ENCODE data around the gene ASPSCR1.

ASPSCR1 gene

DNA sequence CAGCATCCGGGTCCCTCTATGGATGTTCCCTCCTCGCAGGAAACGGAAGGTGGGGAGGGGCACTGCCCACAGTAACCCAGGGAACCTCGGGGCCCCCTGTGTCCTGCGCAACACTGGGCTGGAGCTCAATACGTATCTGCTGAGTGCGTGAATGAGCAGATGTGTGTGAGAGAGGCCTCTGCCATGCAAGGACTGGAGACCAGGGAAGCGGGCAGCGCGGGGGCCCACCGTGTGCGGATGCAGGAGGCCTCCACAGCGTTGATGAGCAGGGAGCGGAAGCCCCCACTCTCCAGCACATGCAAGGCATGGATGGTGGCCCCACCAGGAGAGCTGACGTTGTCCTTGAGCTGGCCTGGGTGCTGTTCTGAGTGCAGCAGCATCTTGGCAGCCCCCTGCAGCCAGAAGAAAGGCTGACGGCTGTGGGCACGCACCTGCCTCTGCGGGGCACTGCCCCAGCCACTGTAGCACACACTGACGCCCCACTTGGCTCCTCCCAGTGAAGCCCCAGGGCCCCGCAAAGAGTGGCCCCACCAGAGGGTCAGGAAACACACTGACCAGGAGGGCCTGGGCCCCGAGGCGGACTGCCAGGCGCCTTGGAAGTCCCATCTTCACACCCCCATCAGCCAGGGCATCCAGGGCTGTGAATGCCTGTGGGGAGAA is 43.2 kb upstream of the ASPSCR1 start:
- Histone ChIP-seq H3K27me3 (ENCODE audit: control insufficient read depth, insufficient read depth, low read length) (peaks cover 5% of the 10 kb centered on the region), H3K9ac (ENCODE audit: low read length) (no peak overlapping the region), H3K36me3 (ENCODE audit: control insufficient read depth, insufficient read depth, low read length) (no peaks in the 10 kb centered on the region), H3K4me1 (ENCODE audit: control insufficient read depth, insufficient read depth, low read length) (peaks cover 4% of the 10 kb centered on the region), H3K27ac (ENCODE audit: low read depth, low read length) (no peak overlapping the region), H3K4me3 (ENCODE audit: low read length) (no peak overlapping the region)

DNA sequence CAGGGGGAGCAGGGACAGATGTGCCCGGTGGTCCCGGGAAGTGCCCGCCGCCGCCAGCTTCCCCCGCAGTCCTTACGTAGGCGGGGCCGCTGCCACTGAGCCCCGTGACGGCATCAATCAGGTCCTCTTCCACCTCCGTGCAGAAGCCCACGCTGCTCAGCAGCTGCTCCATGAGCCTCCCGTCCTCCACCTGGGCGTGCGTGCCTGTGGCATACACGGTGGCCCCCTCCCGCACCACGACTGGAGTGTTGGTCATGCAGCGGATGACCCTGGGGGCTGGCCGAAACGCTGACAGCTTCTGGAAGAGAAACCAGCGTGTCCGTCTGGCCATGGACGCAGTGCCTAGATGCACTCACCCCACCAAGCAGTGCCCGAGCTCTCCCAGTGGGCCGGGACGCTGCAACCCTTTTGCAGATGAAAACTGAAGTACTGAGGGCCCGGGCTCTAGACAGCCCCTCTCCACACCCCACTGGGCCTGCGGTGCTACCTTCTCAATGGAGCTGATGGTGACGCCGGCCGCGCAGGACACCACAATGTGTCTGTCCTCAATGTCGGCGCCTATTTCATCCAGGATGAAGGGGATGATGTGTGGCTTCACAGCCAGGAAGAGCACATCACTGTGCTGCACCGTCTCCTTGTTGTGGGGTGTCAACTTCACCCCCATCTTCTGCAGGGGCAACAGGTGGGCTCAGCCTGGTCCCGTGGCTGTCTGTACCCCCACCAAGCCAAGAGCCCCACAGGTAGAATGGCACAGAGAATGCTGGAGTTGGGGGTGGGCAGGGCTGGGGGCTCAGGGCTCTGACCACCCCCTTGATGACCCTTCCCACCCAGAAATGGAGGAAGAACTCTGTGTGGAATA is 42.4 kb upstream of the ASPSCR1 start:
- H3K36me3 ChIP-seq (ENCODE audit: control insufficient read depth, insufficient read depth, low read length): no peaks in the 10 kb centered on the region
- H3K4me1 ChIP-seq (ENCODE audit: control insufficient read depth, insufficient read depth, low read length): peaks cover 4% of the 10 kb centered on the region
- H3K4me3 ChIP-seq (ENCODE audit: low read length): no peak overlapping the region
- peaks cover 5% of the 10 kb centered on the region for H3K27me3 ChIP-seq (ENCODE audit: control insufficient read depth, insufficient read depth, low read length)
- no peak overlapping the region for H3K9ac ChIP-seq (ENCODE audit: low read length)
- no peak overlapping the region for H3K27ac ChIP-seq (ENCODE audit: low read depth, low read length)

GRCh38 chr17:81935709-81936084 is 41.7 kb upstream of the ASPSCR1 start:
- Histone ChIP-seq H3K36me3 (ENCODE audit: control insufficient read depth, insufficient read depth, low read length) (no peaks in the 10 kb centered on the region), H3K27ac (ENCODE audit: low read depth, low read length) (no peak overlapping the region), H3K4me3 (ENCODE audit: low read length) (no peak overlapping the region), H3K27me3 (ENCODE audit: control insufficient read depth, insufficient read depth, low read length) (peaks cover 5% of the 10 kb centered on the region), H3K4me1 (ENCODE audit: control insufficient read depth, insufficient read depth, low read length) (peaks cover 4% of the 10 kb centered on the region), H3K9ac (ENCODE audit: low read length) (no peak overlapping the region)

DNA sequence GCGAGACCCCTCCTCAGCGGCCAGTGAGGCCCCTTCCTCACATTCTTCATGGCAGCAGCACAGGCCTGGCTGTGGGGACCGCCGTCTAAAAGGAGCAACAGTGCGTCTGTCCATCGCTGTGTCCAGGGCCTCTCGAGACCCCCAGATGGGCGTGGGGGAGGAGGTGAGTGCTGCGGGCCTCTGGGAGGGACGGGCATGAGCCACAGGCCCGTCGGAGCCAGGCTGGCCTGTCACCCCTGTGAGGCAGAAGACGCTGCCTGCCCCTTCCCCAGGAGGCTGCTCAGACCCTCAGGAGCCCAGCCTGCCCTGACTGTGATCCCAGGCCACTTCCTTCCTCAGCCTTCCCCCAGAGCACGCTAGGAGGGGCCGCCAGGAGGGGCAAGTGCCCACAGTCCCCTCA is 38.2 kb upstream of the ASPSCR1 start:
- Histone ChIP-seq H3K9ac (ENCODE audit: low read length) (no peak overlapping the region), H3K27me3 (ENCODE audit: control insufficient read depth, insufficient read depth, low read length) (no peaks in the 10 kb centered on the region), H3K36me3 (ENCODE audit: control insufficient read depth, insufficient read depth, low read length) (no peaks in the 10 kb centered on the region), H3K4me1 (ENCODE audit: control insufficient read depth, insufficient read depth, low read length) (peaks cover 4% of the 10 kb centered on the region), H3K4me3 (ENCODE audit: low read length) (no peak overlapping the region), H3K27ac (ENCODE audit: low read depth, low read length) (no peak overlapping the region)

DNA sequence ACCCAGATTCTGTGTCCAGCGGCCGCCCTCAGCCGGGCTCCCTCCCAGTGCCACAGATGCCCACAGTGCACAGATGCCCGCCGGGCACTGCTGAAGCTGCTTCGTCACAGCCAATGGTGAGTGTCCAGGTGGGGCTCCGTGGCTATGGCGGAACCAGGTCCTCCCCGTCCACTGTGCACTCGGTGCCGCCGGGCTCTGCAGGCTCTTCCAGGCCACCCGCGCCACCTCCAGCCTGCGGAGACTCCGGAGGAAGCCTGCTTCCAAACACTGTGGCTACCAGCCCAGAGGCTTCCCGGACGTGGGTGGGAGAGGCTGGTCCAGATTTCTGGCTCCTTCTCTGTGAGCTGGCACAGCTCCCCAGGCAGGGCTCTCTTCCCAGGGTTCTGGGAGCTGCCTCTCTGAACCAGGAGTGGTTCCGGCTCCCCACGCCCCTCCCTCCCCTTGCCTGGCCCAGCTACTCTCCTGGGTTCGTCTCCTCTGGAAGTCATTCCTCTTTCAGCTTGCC is 37.5 kb upstream of the ASPSCR1 start:
- Histone ChIP-seq H3K4me3 (ENCODE audit: low read length) (no peak overlapping the region), H3K36me3 (ENCODE audit: control insufficient read depth, insufficient read depth, low read length) (no peaks in the 10 kb centered on the region), H3K27ac (ENCODE audit: low read depth, low read length) (no peak overlapping the region), H3K27me3 (ENCODE audit: control insufficient read depth, insufficient read depth, low read length) (no peaks in the 10 kb centered on the region), H3K9ac (ENCODE audit: low read length) (no peak overlapping the region), H3K4me1 (ENCODE audit: control insufficient read depth, insufficient read depth, low read length) (peaks cover 4% of the 10 kb centered on the region)

- H3K27me3 ChIP-seq (ENCODE audit: control insufficient read depth, insufficient read depth, low read length): no peaks in the 10 kb centered on the region
- peaks cover 4% of the 10 kb centered on the region for H3K4me1 ChIP-seq (ENCODE audit: control insufficient read depth, insufficient read depth, low read length)
- no peak overlapping the region for H3K4me3 ChIP-seq (ENCODE audit: low read length)
- H3K9ac ChIP-seq (ENCODE audit: low read length): no peak overlapping the region
- no peaks in the 10 kb centered on the region for H3K36me3 ChIP-seq (ENCODE audit: control insufficient read depth, insufficient read depth, low read length)
- H3K27ac ChIP-seq (ENCODE audit: low read depth, low read length): no peak overlapping the region
These were observed 36.6 kb upstream of the ASPSCR1 start for GRCh38 chr17:81940538-81941483.

DNA sequence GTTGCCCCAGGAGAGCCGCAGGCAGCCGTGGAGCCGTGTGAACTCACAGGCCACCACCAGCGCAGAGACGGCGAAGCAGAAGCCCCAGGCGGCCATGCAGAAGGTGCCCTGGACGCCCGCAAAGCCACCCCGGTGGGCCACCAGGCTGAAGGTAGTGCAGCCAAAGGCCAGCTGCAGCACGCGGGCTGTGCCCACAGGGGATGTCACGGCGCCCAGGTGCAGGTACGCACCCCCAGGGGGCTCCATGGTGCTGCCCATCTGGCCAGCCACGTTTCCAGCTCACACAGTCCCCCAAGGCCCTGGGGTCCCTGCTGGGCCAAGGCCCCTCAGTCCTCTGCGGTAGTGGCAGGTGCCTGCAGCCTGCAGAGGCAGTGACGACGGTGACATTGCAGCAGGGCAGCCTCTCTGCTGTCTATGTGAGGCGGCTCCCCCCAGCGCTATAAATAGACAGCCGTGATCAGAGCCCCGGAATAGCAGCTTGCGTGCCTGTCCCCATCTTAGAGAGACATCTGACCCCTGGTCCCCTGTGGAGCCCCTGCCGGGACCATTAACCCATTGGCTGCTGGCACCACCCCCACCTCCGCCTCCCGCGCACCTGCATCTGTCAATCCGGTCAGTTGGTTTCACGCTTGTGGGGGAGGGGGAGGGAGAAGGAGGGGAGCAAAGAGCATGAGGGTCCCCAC is 35.8 kb upstream of the ASPSCR1 start:
- Histone ChIP-seq H3K27ac (ENCODE audit: low read depth, low read length) (no peak overlapping the region), H3K36me3 (ENCODE audit: control insufficient read depth, insufficient read depth, low read length) (no peaks in the 10 kb centered on the region), H3K27me3 (ENCODE audit: control insufficient read depth, insufficient read depth, low read length) (no peaks in the 10 kb centered on the region)

GRCh38 chr17:81942167-81942553 is 35.3 kb upstream of the ASPSCR1 start:
- Histone ChIP-seq H3K36me3 (ENCODE audit: control insufficient read depth, insufficient read depth, low read length) (no peaks in the 10 kb centered on the region), H3K27ac (ENCODE audit: low read depth, low read length) (no peak overlapping the region), H3K4me1 (ENCODE audit: control insufficient read depth, insufficient read depth, low read length) (no peaks in the 10 kb centered on the region), H3K9ac (ENCODE audit: low read length) (no peak overlapping the region), H3K27me3 (ENCODE audit: control insufficient read depth, insufficient read depth, low read length) (no peaks in the 10 kb centered on the region), H3K4me3 (ENCODE audit: low read length) (no peak overlapping the region)

More for the DNA sequence above, 35.8 kb upstream of the ASPSCR1 start:
- Histone ChIP-seq H3K4me3 (ENCODE audit: low read length) (no peak overlapping the region), H3K4me1 (ENCODE audit: control insufficient read depth, insufficient read depth, low read length) (peaks cover 2% of the 10 kb centered on the region), H3K9ac (ENCODE audit: low read length) (no peak overlapping the region)

- Histone ChIP-seq H3K36me3 (ENCODE audit: control insufficient read depth, insufficient read depth, low read length) (no peaks in the 10 kb centered on the region), H3K27me3 (ENCODE audit: control insufficient read depth, insufficient read depth, low read length) (no peaks in the 10 kb centered on the region), H3K4me1 (ENCODE audit: control insufficient read depth, insufficient read depth, low read length) (no peaks in the 10 kb centered on the region)
These were observed 32.6 kb upstream of the ASPSCR1 start for GRCh38 chr17:81944858-81945257.

DNA sequence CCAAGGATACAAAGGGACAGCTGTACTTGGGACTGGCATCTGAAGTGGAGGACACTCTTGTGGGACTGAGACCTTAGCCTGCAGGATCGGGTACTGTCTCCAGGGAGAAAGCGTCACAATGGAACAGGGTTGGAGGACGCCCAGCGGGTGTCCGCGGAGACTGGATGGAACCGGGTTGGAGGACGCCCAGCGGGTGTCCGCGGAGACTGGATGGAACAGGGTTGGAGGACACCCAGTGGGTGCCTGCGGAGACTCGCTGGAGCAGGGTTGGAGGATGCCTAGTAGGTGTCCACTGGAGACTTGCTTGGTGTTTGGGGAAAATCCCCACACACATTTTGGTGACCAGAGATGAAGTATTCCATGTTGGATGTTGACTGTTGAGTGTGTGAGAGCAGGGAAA is 30.2 kb upstream of the ASPSCR1 start, which contains the start of gene MYADML2:
Gene MYADML2 (minus strand): TSS at position 45 of the 400 bp plus-strand sequence. CDS start 5,492 bp downstream, outside the sequence.
- Histone ChIP-seq H3K9ac (ENCODE audit: low read length) (no peak within 1 kb of the TSS), H3K27me3 (ENCODE audit: control insufficient read depth, insufficient read depth, low read length) (no peaks in the 10 kb centered on the region), H3K36me3 (ENCODE audit: control insufficient read depth, insufficient read depth, low read length) (no peaks in the 10 kb centered on the region), H3K4me1 (ENCODE audit: control insufficient read depth, insufficient read depth, low read length) (no peaks in the 10 kb centered on the region), H3K4me3 (ENCODE audit: low read length) (no peak within 1 kb of the TSS), H3K27ac (ENCODE audit: low read depth, low read length) (no peak within 1 kb of the TSS)

More at GRCh38 chr17:81944858-81945257, 32.6 kb upstream of the ASPSCR1 start:
- H3K4me3 ChIP-seq (ENCODE audit: low read length): no peak overlapping the region
- no peak overlapping the region for H3K9ac ChIP-seq (ENCODE audit: low read length)
- no peak overlapping the region for H3K27ac ChIP-seq (ENCODE audit: low read depth, low read length)

- H3K27ac ChIP-seq (ENCODE audit: low read depth, low read length): no peak overlapping the region
- H3K27me3 ChIP-seq (ENCODE audit: control insufficient read depth, insufficient read depth, low read length): no peaks in the 10 kb centered on the region
- no peaks in the 10 kb centered on the region for H3K4me1 ChIP-seq (ENCODE audit: control insufficient read depth, insufficient read depth, low read length)
- no peaks in the 10 kb centered on the region for H3K36me3 ChIP-seq (ENCODE audit: control insufficient read depth, insufficient read depth, low read length)
- H3K4me3 ChIP-seq (ENCODE audit: low read length): no peak overlapping the region
- H3K9ac ChIP-seq (ENCODE audit: low read length): no peak overlapping the region
These were observed 28.6 kb upstream of the ASPSCR1 start for GRCh38 chr17:81948635-81949378.
